NCI-H187 (cell line): ENCODE data around the gene MOGAT1.
"Not testable (repeated sequence)": the region's sequence is repeated elsewhere in the genome, so short reads cannot be mapped to it uniquely, and the experiment has no call there.

Experiments
- DNase-seq, 2 experiments: peaks; one replicate each; lab custom pipeline; 2025; lab: John Stamatoyannopoulos, UW

The MOGAT1 gene

DNA sequence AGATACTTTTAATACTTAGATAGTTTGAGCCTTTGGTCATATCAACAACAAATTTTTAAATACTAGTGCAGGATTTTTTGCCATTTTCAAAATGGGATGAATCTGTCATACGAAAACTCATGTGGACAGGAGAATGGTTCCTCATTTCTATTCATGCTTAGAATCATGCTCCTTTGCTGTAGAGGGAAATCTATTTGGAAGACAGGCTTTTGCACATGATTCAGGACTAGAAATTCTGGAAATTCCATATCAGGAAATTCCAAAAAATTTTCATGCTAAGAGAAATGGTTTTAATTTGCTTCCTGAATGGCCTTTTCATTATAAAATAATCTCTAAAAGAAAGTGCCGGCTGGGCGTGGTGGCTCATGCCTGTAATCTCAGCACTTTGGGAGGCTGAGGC is 39.3 kb downstream of the MOGAT1 start:
- DNase-seq: no peak

DNA sequence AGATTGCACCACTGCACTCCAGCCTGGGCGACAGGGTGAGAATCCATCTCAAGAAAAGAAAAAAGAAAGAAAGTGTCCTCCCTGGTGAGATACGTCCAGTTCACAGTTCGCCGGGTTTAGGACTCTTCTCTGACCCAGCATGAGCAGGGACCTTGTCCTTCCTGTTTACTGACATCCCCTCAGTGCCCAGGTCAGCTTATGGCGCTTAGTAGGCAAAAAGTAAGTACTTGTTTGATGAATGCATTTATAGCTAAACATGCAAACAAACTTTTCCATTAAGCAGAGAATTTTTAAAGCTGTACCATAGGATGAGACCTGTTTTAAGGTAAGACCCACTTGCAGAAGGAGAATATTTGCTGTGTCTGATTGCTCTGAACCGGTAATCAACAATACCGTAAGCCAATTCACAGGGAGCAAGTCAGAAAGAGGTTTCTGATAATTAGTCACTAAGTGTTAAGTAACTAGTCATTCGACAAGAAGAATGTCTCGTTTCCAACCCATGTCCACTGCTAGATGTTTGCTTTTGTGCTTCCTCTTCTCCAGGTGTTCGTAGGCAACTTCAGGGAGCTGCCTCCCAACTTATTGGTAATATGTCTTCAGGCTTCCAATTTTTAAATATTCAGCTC is 40.0 kb downstream of the MOGAT1 start:
- no peak for DNase-seq

DNA sequence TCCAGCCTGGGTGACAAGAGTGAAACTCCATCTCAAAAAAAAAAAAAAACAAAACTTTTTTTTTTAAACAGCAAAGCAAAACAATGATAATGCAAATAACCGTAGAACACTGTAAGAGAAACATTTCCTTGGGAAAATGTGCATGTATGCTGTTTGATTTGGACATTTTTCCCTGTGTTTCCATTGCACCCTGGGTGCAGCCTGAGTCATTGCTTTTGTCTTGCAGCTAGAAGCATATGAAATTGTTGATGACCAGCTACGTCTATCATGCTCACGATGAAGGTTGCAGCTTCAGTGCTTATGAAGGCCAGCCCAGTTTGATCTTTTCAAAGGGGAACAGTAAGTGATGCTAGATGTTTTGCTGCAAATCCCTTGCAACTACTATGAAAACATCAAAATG is 41.5 kb downstream of the MOGAT1 start:
- no peak for DNase-seq

DNA sequence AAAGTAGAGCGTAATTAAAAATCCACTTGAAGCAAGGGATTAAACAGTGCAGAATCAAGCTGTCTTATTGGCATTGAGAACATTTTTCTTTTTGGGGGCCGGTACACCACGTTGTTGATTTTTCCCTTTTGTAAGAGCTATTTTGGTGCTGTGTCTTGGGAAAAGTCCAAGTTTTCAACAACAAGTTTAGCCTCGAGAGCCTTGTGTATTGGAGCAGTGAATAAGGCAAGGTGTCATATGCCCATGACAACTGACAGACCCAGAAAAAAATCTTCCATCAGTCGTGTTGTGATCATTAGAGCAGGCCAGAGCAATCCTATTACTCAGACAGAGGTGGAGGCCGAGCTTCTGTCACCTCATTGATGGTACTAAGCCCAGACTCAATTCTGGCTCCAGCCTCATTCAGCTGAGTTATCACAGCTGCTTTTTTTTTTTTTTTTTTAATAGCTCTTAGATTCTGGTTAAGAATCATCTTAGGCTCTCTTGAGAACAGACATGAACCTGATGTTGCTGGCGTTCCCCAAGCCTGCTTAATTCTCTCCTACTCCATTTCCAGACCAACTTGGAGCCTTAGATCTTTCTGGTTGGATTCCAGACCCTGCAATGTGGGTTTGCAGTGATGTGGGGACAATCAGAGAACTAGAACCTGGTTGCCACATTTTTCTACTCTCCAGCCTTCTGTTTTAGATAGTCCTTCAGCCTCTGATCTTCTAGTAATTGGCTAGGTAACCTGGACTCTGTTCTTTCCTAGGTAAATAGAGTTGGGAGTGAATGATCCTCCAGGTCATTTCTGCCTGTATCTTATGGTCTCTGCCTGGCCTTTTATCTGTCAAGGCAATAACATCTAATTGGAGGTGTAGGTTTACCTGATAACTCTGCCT is 43.1 kb downstream of the MOGAT1 start:
- DNase-seq: no peak

DNA sequence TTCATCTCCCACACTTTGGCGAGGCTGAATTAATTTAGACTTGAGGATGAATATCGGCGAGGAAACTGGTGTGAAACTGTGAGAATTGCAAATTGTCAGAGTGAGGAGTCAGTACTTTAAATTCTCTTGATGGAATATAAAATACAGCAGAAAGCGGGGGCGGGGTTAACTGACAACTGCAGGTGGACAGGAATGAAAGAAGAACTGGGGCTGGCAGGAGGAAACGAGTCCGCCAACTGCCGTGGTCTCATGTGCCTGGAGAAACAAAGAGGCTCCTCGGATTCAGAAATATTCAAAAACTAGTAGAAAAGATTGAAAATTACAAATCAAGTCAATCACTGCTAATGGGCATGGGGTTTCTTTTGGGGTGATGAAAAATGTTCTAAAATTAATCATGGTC is 44.3 kb downstream of the MOGAT1 start:
- no peak for DNase-seq

DNA sequence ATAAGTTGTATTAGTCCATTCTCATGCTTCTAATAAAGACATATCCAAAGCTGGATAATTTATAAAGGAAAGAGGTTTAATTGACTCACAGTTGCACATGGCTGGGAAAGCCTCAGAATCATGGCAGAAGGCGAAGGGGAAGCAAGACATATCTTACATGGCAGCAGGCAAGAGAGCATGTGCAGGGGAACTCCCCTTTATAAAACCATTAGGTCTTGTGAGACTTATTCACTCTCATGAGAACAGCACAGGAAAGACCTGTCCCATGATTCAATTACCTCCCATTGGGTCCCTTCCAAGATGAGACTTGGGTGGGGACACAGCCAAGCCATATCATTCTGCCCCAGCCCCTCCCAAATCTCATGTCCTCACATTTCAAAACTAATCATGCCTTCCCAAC is 48.3 kb downstream of the MOGAT1 start:
- not testable (repeated sequence) for DNase-seq

DNA sequence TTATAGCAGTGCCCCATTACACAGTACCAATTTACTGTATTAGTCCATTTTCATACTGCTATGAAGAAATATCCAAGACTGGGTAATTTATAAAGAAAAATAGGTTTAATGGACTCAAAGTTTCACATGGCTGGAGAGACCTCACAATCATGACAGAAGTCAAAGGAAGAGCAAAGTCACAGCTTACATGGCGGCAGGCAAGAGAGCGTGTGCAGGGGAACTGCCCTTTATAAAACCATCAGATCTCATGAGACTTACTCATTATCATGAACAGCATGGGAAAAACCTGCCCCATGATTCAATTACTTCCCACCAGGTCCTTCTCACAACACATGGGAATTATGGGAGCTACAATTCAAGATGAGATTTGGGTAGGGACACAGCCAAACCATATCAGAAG is 50.1 kb downstream of the MOGAT1 start:
- not testable (repeated sequence) for DNase-seq

DNA sequence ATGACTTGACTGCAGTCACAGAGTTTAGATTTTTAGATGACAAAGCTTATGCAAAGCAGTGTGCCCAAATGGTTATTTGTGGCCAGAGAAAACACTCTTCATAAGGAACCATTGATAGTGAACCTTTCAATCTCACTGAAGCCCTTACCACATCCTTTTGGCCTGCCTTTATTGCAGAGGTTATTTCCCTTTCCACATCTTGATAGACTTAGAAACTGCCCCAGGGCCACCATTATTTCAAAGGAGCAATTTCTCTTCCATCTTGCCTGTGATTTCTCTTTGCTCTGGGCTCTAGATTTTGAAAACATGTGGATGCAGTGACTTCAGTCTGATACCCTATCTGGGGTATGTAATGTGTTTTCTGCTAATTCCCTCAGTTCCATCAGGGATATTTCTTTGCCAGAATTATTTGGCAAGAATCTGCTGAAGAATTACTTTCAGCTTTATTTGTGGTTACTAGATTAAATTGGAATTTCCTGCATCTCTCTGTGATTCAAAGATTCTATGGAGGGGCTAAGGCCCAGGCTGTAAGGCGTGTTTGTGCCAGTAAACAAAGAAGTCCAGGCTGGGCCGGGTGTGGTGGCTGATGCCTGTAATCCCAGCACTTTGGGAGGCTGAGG is 51.0 kb downstream of the MOGAT1 start:
- DNase-seq: no peak

DNA sequence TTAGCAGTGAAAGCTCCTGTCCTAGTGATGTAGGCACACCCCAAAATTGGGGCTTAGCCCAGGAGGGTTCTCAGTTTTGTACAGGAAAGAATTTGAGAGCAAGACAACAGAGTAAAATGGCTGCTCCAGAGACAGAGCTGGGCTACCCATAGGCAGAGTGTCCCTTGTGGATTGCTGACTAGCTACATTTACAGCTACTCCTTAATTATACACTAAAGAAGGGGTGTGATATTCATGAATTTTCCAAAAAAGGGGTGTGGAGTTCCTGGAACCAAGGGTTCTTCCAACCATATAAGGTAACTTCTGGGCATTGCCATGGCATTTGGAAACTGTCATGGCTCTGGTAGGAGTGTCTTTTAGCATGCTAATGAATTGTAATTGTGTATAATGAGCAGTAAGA is 52.8 kb downstream of the MOGAT1 start:
- DNase-seq: no peak

DNA sequence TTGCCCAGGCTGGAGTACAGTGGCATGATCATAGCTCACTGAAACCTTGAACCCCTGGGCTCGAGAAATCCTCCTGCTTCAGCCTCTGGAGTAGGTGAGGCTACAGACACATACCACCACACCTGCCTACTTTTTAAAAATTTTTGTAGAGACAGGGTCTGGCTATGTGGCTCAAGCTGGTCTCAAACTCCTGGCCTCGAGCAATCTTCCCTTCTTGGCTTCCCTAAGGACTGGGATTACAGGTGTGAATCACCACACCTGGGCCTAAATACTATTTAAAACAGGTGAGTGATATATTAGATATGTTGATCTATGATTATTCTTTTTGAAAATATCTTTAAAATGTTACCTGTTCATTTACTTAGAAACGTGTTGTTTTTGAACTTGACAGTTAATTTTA is 57.2 kb downstream of the MOGAT1 start:
- DNase-seq: no peak

DNA sequence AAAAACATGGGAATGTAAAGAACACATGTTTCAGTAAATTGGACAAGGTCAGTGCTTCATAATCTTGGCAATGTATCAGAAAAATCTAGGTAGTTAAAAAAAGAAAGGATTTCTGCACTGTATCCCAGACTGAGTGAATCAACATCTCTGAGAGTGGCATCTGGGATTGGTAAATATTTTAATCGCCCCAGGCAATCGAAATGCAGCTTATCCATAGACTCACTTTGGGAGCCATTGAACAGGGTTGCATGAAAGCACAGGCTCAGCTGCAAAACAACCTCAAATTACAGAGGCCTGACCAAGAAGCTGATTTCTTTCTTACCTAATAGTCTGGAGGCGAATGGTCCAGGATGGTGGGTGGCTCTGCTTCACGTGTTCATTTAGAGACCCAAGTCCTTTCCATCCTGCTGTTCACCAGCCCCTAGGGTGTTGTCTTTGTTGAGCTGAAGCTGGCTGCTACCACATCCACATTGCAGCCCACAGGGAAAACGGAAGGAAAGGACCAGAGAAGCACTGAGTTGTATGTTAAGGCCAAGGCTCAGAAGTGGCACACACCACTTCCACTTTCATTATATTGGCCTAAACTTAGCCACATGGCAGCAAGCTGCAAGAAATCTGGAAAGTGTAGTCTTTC is 59.0 kb downstream of the MOGAT1 start:
- no peak for DNase-seq

DNA sequence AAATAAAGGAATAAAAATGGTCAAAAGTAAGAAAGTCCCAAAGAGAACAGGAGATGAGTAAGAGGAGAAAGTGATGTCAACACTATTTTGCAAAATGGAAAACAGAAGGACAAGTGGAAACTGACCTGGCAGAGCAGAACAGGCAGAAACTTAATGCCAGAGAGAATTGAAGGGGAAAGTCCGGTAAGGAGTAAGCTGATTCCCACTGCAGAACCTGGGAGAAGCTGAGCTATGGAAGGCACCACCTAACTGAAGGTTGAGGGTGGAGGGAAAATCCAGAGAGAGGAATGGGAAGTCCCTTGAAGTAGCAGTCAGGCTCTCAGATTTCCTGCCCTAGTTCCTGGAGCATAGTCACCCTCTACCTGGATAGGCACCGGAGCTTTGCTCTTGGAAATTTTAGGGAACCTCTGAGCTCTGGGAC is 59.8 kb downstream of the MOGAT1 start:
- DNase-seq: no peak

DNA sequence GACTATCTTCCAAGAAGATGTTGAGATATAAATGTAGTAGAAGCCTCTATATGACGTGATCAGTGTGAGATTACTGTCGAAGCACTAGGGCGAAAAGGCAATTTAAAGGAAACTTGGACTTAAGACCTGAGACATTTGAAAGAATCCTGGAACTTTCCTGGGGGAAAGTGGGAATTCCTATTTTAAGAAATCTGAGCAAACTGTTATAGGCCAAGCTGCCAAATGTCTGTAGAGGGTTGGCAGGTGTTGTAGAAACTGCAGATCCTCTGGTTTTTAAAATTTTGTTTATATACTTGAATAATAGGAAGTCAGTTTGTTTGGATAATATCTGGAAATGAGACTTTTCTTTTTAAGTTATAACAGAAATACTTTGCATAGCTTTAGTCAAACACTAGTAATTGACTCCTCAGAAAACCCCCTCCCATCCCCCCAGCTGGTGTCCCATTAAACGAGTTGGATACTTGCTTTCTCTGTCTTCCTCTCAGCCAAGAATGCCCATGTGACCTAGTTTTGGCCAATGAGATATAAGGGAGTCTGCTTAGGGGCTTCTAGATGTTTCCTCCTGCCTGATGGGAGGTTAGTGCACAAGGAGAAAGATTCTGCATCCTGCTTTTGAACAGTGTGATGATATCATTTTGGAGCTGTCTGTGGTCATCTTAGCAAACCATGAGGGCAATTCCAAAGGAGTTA is 61.2 kb downstream of the MOGAT1 start:
- DNase-seq: no peak

DNA sequence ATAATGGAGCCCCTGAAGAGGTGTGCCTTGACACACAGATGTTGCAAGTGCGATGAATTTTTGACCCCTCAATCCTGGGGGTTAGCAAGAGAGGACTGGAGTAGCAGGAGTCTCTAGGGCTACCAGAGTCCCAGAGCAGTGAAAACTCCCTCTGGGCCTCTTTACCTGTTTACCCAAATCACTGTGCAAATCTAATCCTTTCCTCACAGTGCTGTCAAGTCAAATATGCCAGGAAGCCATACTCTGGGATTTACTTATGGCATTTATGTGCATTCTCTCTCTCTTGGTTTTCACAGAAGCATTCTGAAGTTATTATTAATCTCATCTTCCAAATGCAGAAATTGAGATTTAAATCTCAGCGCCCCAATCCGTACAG is 62.0 kb downstream of the MOGAT1 start:
- no peak for DNase-seq

DNA sequence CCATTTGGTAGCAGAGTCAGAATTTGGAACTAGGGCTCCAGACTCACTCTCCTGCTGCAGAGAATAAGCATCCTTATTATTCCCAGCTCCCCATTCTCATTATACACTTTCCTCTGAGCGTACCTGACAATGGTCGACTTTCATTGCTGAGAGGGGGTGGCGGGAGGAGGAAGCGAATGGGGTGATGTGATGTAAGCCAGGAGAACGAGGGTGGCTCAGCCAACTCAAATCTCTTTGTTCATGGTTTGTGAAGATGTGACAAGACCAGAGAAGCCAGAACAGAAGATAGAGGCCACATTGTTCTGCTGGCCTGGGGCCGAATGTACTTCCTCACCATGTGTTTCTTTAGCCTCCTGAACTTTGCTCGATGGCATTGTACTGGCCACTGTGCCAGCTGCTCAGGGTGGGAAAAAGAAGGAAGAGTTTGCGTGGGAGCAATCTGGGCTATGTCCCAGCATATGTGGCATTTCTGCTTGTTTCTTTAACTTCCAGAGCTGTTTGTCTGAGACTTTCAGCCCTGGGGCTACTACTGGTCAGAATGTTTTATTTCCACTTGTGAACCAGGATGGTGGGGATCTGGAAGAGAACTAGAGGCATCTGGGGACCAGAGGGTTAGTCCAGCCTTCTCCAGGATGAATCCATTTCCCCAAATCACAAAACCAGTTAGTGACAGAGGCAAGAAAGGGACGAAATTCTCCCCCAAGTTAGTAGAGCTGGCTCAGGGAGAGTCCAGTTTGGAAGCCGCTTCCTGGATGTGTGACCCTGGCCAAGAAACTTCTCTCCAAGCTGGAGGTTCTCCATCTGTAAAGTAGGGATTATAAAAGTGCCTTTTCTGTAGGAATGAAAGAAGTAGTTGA is 62.6 kb downstream of the MOGAT1 start:
- DNase-seq: no peak

DNA sequence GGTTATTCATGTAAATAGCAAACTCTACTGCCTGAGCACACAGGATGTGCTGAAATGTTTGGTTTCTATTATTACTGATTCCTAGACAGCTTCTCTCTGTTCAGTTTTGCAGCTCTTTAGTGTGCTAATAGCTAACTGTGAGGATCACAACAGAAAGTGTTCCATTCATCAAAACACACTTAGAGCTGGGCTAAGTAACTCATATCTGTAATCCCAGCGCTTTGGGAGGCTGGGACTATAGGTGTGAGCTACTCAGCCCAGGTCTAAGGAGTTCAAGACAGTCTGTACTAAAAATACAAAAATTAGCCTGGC is 63.2 kb downstream of the MOGAT1 start:
- DNase-seq: no peak

DNA sequence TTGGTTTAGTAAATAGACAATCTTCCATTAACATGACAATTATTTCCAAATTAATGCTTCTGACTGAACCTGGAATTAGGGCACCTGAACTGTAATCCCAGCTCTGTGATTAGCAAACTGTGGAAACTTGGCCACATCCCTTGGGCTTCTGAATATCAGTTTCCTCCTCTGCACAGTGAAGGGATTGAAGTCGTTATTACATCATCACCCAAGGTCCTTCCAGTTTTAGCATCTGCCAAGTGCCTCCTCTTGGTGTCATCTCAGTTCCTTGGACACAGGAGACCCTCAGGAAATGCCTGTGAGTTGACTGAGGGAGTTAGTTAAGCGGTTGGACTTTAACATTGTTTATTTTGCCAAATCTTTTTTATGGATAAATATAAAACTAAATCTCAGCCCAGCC is 64.8 kb downstream of the MOGAT1 start:
- no peak for DNase-seq

DNA sequence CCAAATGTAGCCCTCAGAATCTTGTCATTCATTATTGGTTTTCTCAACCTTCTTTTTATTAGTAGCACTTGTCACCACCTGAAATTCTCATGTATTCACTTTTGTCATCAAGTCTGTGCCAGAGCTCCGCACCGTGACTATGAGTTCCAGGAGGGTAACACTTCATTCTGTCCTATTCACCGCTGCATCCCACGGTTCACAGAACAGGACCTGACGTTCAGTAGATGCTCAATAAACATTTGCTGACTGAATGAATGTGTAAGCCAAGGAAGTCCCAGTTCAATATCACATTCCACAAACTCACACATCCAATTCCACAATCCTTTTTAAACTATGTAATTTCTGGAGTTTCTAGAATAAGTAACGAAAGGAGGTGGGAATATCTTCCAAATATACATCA is 65.5 kb downstream of the MOGAT1 start:
- DNase-seq: no peak

DNA sequence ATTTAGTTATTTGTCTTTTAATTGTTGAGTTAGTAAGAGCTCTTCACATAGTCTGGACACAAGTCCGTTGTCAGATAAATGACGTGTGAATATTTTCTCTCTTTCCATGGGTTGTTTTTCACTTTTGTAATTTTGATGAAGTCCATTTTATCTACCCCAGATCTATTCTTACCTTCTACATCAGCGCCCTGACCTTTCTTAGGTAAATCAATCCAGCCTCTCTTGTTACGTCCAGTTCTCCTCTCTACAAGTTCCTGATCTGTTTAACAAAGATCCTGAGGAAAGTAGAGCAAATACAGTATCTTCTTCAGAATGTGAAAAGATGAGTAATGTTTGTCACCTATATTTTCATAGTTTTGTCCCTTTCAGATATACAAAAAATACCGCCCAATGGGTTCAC is 66.9 kb downstream of the MOGAT1 start:
- no peak for DNase-seq

DNA sequence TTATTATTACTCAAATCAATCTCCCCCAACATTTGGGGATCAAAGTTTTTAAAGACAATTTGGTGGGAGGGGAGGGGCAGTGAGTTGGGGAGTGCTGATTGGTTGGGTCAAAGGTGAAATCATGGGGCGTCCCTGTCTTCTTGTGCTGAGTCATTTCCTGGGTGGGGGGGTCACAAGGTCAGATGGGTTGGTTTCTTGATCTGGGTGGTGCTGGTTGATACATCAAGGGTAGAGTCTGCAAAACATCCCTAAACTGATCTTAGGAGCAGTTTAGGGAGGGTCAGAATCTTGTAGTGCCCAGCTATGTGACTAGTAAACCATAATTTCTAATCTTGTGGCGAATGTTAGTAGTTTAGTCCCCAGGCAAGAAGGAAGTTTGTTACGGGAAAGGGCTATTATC is 67.4 kb downstream of the MOGAT1 start:
- no peak for DNase-seq

DNA sequence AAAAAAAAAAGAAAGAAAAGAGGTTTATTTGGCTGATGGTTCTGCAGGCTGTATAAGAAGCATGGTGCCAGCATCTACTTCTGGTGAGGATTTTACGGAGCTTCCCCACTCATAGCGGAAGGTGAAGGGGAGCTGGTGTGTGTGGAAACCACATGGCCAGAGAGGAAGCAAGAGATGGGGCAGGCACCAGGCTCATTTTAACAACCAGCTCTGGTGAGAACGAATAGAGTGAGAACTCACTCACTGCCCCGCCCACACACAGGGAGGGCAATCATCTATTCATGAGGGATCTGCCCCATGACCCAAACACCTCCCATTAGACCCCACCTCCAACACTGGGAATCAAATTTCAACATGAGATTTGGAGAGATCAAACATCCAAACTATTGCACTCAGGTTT is 68.5 kb downstream of the MOGAT1 start:
- no peak for DNase-seq
